Esophagus muscularis mucosa (tissue), 4 donors: ENCODE results near the gene PIP5K1B. TPM values are rescaled to one million over a fixed set of nuclear protein-coding genes. Genes with fewer than 3 reads are reported as not detected.

Source experiments
- DNase-seq: peaks from one replicate; pipeline ENCODE4 v3.0.0-alpha.2; 2017; ENCODE audit errors: extremely low spot score
- H3K27ac ChIP-seq, 4 donors: fragments of 200-600 bp; sonication (generic); replicated peaks in 1 of 4; 1 replicate in 3 of 4; 2 replicates in 1 of 4; pipeline ENCODE4 v1.5.1; 2016 to 2019; ENCODE audit warnings: mild to moderate bottlenecking in 1 of 4
- H3K27me3 ChIP-seq, 4 donors: fragments of 200-600 bp; sonication (generic); one replicate each; pipeline versions ENCODE4 v1.5.1 to v1.6.0; 2016 to 2019
- H3K36me3 ChIP-seq, 4 donors: fragments of 200-600 bp; sonication (generic); one replicate each; pipeline ENCODE4 v1.5.1; 2016 to 2019
- H3K4me1 ChIP-seq, 4 donors: fragments of 200-600 bp; sonication (generic); one replicate each; pipeline ENCODE4 v1.5.1; 2016 to 2019
- H3K4me3 ChIP-seq, 4 donors: fragments of 200-600 bp; sonication (generic); 1 replicate in 2 of 4; 2 replicates in 2 of 4; pipeline ENCODE4 v1.5.1; 2016 to 2019; ENCODE audit warnings: mild to moderate bottlenecking in 4 of 4, moderate library complexity in 1 of 4
- H3K9me3 ChIP-seq, 4 donors: fragments of 200-600 bp; sonication (generic); 1 replicate in 3 of 4; 2 replicates in 1 of 4; pipeline ENCODE4 v1.5.1; 2016 to 2019
- EP300 ChIP-seq: sonication (generic); formaldehyde crosslinking; IDR thresholded peaks from one replicate; pipeline ENCODE4 v1.6.1; 2017; ENCODE audit warnings: antibody characterized with exemption
- POLR2A ChIP-seq: fragments of 450-650 bp; IDR thresholded peaks from one replicate; pipeline ENCODE4 v1.6.1; 2017; ENCODE audit warnings: antibody characterized with exemption, moderate library complexity, mild to moderate bottlenecking, low read depth
- POLR2AphosphoS5 ChIP-seq, 2 donors: sonication (generic); formaldehyde crosslinking; IDR thresholded peaks; one replicate each; pipeline ENCODE4 v1.6.1; 2017; ENCODE audit warnings: antibody characterized with exemption in 2 of 2
- whole genome bisulfite sequencing: methylation state at CpG from one replicate; pipeline ENCODE4 v1.1.5; 2018; 5-methylcytosine and 5-hydroxymethylcytosine counted together
- intact Hi-C: fragments of 100-400 bp; cut with DNase I; formaldehyde crosslinking; loops from one replicate; pipeline ENCODE4 v1.15.1; 2023
- total RNA-seq, 4 donors: library from RNA; depleted of rRNA; stranded (reverse); fragments of >200 nt; gene quantifications; one replicate each; pipeline versions ENCODE4 v1.1.0 to v1.2.1, GENCODE V29; 2016
- TF ChIP-seq, protein P1 (sequence below), 3 experiments: fragments of 200-600 bp in 2 of 3; fragments of 450-650 bp in 1 of 3; sonication (generic) in 2 of 3; IDR thresholded peaks; one replicate each; pipeline ENCODE4 v1.5.1; 2017 to 2019; ENCODE audit warnings: antibody characterized with exemption in 3 of 3, mild to moderate bottlenecking in 2 of 3, moderate library complexity in 1 of 3

The PIP5K1B gene
- total RNA-seq, 4 donors from 2014 or later, result 0.42 to 1.7 (median 1.2) TPM

GRCh38 chr9:68825762-68826472, 120.9 kb downstream of the PIP5K1B start:
- no peak for TF ChIP-seq POLR2AphosphoS5 (IDR thresholded peaks at IDR 0.05)
- no peak for TF ChIP-seq POLR2A
- TF ChIP-seq, protein P1, sequence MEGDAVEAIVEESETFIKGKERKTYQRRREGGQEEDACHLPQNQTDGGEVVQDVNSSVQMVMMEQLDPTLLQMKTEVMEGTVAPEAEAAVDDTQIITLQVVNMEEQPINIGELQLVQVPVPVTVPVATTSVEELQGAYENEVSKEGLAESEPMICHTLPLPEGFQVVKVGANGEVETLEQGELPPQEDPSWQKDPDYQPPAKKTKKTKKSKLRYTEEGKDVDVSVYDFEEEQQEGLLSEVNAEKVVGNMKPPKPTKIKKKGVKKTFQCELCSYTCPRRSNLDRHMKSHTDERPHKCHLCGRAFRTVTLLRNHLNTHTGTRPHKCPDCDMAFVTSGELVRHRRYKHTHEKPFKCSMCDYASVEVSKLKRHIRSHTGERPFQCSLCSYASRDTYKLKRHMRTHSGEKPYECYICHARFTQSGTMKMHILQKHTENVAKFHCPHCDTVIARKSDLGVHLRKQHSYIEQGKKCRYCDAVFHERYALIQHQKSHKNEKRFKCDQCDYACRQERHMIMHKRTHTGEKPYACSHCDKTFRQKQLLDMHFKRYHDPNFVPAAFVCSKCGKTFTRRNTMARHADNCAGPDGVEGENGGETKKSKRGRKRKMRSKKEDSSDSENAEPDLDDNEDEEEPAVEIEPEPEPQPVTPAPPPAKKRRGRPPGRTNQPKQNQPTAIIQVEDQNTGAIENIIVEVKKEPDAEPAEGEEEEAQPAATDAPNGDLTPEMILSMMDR (IDR thresholded peaks at IDR 0.05), result no peak
- TF ChIP-seq EP300, result no peak
- Histone ChIP-seq H3K4me3 (no peak overlapping the region), H3K4me1 (peaks cover 0 to 6% (median 0%) of the 10 kb centered on the region in 4 donors), H3K36me3 (no peaks in the 10 kb centered on the region), H3K27me3 (no peaks in the 10 kb centered on the region), H3K27ac (no peak overlapping the region), H3K9me3 (no peaks in the 10 kb centered on the region)
- DNase-seq, result no peak
- 59% methylated on average over 9 of the region's 9 CpGs for WGBS
- intact Hi-C loops, result no loop called here

- TF ChIP-seq EP300 (no peak), POLR2AphosphoS5 (IDR thresholded peaks at IDR 0.05) (no peak), POLR2A (no peak)
- TF ChIP-seq, protein P1 (IDR thresholded peaks at IDR 0.05), result no peak
- peaks cover 0 to 11% (median 4%) of the 10 kb centered on the region in 4 donors for H3K4me1 ChIP-seq
- H3K27me3 ChIP-seq, result no peaks in the 10 kb centered on the region
- no peaks in the 10 kb centered on the region for H3K9me3 ChIP-seq
- no peak for DNase-seq
- H3K4me3 ChIP-seq, result no peak overlapping the region
- H3K27ac ChIP-seq, result no peak overlapping the region
- H3K36me3 ChIP-seq, result no peaks in the 10 kb centered on the region
- intact Hi-C loops, result no loop called here
- 88% methylated on average over 14 of the region's 14 CpGs for WGBS
These were observed 123.1 kb downstream of the PIP5K1B start for GRCh38 chr9:68827837-68828744.

GRCh38 chr9:68832101-68832500, 127.1 kb downstream of the PIP5K1B start:
- H3K4me1 ChIP-seq, result peaks cover 0 to 11% (median 5%) of the 10 kb centered on the region in 4 donors
- no peak overlapping the region for H3K4me3 ChIP-seq
- intact Hi-C loops, result no loop called here
- H3K27me3 ChIP-seq, result no peaks in the 10 kb centered on the region
- no peak overlapping the region for H3K27ac ChIP-seq
- DNase-seq, result no peak
- no peaks in the 10 kb centered on the region for H3K36me3 ChIP-seq
- H3K9me3 ChIP-seq, result no peaks in the 10 kb centered on the region
- TF ChIP-seq EP300 (no peak), POLR2A (no peak), POLR2AphosphoS5 (IDR thresholded peaks at IDR 0.05) (no peak)
- TF ChIP-seq, protein P1 (IDR thresholded peaks at IDR 0.05), result no peak

DNA sequence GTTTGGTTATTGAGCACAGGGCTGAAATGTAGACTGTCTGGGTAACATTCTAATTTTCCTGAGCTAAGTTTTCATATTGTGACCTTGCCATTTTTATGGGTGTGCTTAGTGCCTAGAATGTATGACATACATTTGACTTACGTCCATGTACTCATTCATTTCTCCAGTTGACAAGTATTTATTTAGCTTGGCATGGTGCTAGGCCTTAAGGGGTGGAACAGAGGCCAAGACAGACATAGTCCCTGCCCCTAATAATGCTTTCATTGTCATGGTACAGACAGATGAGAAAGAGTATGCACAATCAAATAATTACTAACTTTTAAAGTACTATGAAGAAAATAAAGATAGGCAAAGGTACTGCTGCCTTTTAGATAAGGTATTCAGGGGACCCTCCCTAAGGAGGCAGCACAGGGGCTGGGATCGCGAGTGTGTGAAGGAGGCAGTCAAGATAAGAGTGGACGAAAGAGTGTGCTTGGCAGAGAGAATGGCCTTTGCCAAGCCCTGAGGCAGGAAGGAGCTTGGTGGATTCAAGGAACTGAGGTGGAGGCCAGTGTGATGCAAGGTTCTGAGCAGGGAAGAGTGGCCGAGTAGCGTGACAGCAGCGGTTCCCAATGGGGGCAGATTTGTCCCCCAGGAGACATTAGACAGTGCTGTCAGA, 128.0 kb downstream of the PIP5K1B start:
- intact Hi-C loops, result no loop called here
- Histone ChIP-seq H3K27me3 (no peaks in the 10 kb centered on the region), H3K27ac (no peak overlapping the region), H3K36me3 (no peaks in the 10 kb centered on the region), H3K9me3 (no peaks in the 10 kb centered on the region), H3K4me1 (peaks cover 0 to 11% (median 5%) of the 10 kb centered on the region in 4 donors), H3K4me3 (no peak overlapping the region)
- WGBS, result 79% methylated on average over 7 of the region's 7 CpGs
- DNase-seq, result no peak
- no peak for TF ChIP-seq EP300
- no peak for TF ChIP-seq POLR2AphosphoS5 (IDR thresholded peaks at IDR 0.05)
- TF ChIP-seq POLR2A, result no peak
- TF ChIP-seq, protein P1 (IDR thresholded peaks at IDR 0.05), result no peak
